Measurements from ENCODE around the gene BIN1.
A peak's percentile ranks its signal among the peaks of the same experiment; 100 is the strongest.
"Not testable (repeated sequence)": the region's sequence is repeated elsewhere in the genome, so short reads cannot be mapped to it uniquely, and the experiment has no call there.

Gene BIN1

DNA sequence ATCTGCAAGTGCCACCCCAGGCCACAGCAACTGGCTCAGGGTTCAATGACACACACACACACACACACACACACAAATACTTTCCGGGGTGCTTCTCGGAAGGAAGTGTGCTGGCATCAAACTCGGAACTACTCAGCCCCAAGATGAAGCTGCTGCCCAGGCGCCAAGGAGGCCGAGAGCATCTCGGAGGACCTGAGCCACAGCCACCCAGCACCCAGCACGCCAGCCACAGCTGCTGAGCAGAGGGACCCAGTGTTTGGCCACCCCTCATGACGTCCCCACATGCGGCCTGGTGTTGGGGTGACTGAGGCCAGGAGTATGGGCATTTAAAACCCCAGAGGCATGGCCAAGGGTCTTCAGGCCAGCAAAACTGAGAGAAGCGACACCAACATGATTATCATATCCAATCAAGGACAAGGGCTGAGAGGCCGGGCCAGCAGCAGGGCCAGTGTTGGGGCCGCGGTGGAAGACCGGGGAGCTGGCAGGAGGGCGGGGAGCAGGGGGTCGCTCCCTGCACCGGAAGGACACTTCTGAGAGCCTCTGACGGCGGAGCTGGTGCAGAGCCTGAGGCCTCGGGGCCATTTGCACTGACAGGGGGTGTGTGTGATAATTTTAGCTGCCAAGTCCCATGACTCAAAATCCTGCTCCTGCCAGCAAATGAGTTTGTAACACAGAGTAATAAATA lies 61.8 kb downstream of the BIN1 start:
- DNase-seq, result no peak

GRCh38 chr2:127044165-127044718 lies 62.7 kb downstream of the BIN1 start:
- no peak for DNase-seq

- DNase-seq, result no peak
These were observed 63.4 kb downstream of the BIN1 start for GRCh38 chr2:127043367-127044164.

DNA sequence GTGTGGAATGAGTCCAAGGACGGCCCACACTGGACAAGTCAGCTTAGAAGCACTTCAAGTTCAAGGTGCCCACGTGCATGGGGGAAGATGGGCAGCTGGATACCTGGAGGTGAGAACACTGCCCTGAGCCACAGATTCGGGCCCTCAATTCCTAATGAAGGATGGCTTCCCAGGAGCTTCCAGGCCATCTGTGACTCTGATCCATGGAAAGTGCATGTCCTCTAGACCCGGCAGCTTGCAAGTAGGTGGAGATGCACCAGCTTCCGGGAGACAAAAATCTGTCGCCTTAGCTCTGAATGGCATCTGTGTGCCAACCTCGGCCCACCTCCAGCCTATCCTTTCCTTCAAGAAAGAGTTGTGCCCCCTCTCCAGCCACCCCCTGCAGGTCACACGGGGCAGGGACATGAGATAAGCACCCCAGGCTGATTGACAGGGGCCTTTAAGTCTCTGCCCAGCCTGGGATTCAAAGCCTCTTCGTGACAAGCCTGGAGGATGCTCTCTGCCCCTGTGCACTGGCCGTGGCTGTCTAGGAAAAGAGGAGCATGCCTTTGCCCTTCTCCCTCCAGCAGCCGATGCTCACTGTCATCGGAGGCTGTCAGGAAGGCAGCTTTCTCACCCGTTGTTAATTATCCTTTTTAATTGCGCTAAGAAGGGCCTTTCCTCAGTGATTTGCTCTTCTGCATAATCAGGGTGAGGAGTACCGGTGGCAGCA lies 65.5 kb downstream of the BIN1 start:
- no peak for DNase-seq

- DNase-seq, result no peak
These were observed 66.8 kb downstream of the BIN1 start for GRCh38 chr2:127040169-127040568.

DNA sequence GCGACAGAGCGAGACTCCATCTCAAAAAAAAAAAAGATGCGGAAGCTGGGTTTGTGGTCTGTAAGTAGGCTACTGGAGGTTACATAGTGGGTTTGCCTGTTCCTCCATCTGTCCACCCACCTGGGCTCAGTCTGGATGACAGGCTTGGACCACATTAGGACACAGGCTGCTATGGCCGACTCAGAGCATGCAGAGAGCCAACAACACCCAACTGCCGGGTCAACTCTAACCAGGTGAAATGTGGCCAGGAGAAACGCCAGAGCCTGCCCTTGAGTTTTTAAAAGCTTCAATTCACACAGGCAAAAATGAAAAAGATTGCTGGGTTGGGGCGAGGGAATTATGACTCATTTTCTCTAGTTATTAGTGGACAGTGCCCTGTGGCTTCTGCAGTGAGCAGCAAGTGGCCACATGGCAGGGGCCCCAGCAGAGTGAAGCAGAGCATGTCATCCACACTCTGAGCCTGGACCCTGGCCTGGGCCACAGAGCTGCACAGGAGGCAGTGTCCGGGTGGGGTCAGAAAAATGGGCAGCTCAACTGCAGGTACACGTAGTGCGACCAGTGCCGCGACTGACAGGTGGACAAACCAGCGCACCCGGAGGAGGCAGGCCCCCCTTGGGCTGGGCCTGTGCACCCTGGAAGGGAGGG lies 67.4 kb downstream of the BIN1 start:
- DNase-seq, result no peak

DNA sequence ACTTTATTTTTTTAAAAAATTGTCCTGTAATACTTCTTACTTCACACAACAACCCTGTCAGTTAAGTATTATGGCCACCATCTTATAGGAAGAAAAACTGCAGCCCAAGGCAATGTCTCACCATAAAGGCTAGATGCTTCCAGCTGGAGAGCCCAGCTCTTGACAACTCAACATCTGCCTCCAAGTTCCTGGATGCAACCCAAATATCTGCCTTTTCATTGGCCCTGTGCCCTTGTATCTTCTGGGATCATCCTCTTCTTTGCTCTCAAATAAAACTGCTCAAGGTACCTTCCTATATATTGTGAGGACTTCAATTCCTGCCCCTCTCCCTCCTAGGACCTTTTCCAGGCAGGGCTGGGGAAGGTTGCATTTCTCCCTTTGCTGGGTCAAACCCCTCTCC lies 69.5 kb downstream of the BIN1 start:
- DNase-seq, result no peak

GRCh38 chr2:127034883-127035611 lies 71.9 kb downstream of the BIN1 start:
- no peak for DNase-seq

DNA sequence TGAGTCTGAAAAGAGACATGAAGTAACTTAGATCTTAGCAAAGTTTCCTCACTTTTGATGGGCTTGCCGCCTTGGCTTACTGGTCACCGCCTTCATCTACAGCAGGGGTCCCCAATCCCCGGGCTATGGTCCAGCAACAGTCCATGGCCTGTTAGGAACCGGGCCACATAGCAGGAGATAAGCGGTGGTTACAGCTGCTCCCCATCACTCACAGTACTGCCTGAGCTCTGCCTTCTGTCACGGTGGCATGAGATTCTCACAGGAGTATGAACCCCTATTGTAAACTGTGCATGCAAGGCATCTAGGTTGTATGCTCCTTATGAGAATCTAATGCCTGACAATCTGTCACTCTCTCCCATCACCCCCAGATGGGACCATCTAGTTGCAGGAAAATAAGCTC lies 72.9 kb downstream of the BIN1 start:
- DNase-seq, result no peak

GRCh38 chr2:127032621-127033020 lies 74.3 kb downstream of the BIN1 start:
- DNase-seq, result no peak

- DNase-seq, result no peak
These were observed 77.5 kb downstream of the BIN1 start for GRCh38 chr2:127029350-127030051.

GRCh38 chr2:127028745-127029144 lies 78.2 kb downstream of the BIN1 start:
- DNase-seq, result not testable (repeated sequence)

DNA sequence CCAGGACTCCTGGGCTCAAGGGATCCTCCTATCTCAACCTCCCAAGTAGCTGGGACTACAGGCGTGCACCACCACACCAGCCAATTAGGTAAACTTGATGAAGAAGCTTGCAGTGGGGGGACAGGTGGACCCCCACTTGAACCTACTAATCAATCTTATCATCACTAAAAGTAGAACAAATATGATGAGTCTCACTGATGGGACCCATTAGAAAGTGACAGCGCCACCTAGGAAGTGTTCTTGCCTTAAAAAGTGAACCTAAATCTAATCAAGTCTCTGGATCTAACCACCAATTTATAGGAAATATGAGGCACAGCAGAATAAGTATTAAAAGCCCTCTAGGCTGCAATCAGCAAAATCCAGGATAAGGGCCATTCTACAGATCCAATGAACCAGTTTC lies 79.2 kb downstream of the BIN1 start:
- no peak for DNase-seq

DNA sequence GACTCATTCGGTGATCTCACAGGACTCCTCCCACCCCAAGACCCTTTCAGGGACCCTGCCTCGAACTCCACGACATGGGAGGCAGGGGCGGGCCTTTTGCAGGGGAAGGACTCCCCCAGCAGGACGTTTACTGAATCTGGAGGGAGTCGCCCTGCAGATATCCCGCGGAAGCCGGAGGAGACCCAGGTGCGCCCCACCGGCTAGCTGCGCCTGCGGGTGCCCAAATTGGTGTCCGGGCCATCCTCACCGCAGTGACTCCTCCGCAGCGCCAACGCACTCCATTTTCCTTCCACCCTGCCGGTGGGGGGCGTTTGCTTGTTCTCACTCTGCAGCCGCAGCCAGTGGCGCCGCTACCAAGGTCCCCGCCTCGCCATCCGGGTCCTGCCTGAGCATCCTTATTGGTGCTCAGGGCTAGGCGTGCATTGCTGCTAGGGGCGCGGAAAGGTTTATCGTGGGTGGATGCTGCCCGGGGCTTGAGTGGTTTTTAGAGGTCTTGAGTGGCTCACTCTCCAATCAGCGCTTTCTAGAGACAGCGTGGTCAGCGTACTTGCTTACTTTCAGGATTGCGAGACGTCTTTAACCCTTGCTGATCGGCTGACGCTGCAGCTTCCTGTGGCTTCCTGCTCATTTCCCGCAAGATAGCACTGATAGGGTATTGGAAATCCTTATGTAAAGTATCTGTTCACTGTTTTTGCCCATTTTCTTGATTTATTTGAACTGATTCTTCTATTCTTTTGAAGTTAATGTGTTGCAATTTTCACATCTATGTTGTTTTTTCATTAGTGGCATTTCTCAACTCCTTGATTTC lies 81.4 kb downstream of the BIN1 start:
- DNase-seq, result peak; percentile 62

DNA sequence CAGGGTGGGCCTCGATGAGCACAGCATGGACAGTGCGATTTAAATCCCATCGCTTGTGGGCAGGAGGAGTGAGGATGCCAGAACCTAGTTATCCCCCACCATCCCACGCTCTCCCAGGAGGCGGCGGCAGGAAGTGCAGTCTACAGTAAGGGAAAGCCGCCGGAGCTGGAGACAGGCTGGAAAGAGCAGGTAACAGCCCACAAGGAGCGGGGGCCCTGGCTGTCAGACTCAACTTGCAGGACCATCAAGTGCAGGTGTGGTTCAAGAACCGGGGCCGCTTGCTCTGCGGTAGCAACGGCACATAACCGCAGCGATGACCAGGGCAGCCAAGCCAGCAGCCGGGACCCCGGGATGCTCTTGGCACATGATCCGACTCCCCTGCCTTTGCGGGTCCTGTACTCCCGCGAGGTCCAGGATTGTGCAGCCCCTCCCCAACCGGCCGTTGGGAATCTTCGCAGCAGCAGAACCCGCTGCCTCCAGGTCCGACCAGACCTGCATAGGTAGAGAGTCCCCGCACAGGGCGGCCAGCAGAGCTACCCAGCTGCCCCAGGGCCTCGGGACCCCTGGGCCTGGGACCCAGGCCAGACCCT lies 82.1 kb downstream of the BIN1 start:
- no peak for DNase-seq

DNA sequence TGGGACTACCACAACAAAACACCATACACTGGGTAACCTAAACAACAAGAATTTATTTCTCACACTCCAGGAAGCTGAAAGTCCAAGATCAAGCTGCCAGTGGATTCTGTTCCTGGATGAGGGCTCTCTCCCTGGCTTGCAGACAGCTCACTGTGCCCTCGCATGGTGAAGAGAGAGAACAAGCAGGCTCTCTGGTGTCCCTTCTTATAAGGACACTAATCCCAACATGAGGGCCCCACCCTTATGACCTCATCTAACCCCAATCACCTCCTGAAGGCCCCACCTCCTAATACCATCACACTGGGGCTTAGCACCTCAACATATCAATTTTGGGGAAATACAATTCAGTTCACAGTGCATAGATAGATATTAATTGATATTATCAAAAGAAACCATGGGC lies 83.5 kb downstream of the BIN1 start:
- DNase-seq, result no peak

DNA sequence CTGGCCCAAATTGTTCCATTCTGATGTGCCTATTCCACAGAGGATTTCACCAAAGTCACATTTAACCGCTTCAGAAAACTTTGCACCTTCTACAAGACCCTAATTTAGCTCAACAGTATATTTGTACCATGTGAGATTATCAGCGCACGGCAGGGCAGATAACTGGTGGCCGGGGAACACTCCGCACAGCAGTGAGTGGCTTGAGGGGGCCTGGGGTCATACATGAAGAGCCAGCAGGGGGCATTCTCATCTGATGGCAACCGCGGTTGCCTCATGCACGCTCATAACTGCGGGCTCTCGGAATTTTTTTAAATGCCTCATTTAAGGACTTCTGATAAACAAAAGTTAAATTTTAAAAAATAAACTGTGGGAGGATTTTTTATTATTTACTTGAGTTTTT lies 84.1 kb downstream of the BIN1 start:
- DNase-seq, result no peak

DNA sequence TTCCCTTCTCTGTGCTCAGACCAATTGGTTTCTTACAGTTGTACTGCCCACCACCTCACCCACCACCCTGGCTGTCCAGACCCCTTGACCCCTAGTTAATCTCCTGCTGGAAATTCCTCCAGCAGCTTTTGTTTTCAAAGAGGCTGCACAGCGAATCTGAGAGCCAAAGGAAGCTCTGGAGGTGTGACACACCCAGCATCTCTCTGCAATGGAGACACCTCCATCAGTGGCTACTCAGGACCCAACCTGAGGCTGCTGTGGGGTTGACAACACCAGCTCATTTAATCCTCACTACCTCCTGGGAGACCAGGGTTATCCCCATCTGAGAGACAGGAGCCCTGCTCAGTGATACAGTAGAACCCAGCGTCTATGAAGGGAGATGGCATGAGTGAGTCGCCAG lies 86.4 kb downstream of the BIN1 start:
- DNase-seq, result no peak

DNA sequence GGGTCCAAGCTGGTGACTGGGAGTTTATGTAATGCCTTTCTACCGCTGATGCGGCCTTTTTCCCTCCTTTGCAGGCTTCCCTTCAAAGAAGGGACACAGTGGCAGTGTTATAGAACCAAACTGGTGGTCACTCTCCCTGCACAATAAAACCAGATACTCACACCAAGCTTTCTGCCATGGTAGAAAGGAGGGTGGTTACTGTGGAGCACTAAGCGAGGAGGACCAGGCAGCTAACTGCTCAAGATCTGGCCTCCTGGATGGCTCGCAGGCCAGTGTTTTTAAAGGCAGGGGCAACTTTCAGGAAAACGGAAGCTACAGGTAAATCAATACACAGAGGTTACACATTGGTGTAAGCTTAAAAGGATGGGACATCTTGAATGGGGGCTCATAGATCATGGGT lies 89.4 kb downstream of the BIN1 start:
- no peak for DNase-seq

DNA sequence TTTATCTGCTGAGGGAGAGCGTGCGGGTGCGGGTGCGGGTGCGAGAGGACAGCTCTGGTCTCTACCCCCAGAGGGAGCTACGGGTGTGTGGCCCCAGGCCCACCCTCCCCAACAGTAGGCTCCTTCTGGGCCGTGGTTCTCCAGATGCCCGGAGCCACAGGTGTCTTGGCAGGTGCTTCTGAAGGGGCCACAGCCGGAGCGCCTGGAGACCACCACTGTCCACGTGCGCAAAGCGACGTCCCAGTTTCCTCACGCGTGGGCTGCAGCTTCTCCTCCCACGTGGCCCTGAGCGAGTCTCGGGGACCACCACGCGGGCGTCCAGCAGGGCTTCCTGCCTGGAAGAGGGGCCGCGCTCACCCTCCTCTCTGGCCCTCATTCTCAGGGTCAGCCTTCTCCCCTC lies 90.6 kb downstream of the BIN1 start:
- DNase-seq, result no peak

Data from activated CD4-positive, alpha-beta T cell treated with anti-CD3 and anti-CD28 coated beads for 1 hour (primary cell).